SH-SY5Y (cell line): ENCODE results near the gene PLEK.

Experiments used
- GATA2 ChIP-seq: IDR thresholded peaks from 2 replicates; pipeline ENCODE4 v1.6.1; 2011; ENCODE audit warnings: mild to moderate bottlenecking, low read depth, low read length
- GATA3 ChIP-seq: IDR thresholded peaks from 2 replicates; pipeline ENCODE4 v1.6.1; 2011; ENCODE audit warnings: low read depth, mild to moderate bottlenecking, low read length, moderate library complexity

Gene PLEK

GRCh38 chr2:68369337-68369734 lies 4.3 kb downstream of the PLEK start:
- TF ChIP-seq GATA3 = no peak
- no peak for TF ChIP-seq GATA2

GRCh38 chr2:68371138-68371537 lies 6.1 kb downstream of the PLEK start:
- TF ChIP-seq GATA2 (no peak), GATA3 (no peak)

DNA sequence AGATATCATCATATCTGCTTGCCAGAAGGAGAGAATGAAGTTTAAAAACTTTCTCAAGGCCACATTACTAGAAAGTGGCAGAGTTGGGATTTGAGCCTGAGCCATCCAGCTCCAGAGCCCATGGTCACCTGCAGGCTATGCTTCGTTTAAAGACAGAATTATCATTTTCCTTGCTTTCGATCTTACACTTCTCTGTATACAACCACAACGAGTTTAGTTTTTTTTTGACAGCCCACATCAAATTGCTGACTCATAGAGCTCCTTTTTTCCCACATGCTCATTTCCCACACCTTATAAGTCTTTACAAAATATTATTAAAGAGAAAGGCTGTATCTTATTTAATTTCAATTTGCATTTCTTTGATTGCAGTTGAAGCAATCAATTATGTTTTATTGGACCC lies 6.5 kb downstream of the PLEK start:
- no peak for TF ChIP-seq GATA2
- TF ChIP-seq GATA3 = no peak

DNA sequence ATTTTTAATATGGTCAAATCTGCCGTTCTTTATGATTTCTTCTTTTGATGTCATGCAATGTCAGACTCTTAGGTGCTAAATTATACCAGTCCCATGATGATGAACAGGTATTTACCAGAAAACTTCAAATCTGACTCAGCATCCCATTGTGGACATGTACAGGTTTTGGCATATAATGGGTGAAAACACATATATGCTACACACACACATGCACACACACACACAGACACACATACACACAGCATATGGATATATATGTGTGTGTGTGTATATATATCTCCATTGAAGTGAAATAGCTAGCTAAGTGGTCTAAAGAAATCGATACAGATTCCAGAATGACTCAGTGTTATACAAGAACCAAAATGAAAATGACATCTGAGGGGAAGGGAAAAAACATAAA lies 7.4 kb downstream of the PLEK start:
- TF ChIP-seq GATA2 (no peak), GATA3 (no peak)

DNA sequence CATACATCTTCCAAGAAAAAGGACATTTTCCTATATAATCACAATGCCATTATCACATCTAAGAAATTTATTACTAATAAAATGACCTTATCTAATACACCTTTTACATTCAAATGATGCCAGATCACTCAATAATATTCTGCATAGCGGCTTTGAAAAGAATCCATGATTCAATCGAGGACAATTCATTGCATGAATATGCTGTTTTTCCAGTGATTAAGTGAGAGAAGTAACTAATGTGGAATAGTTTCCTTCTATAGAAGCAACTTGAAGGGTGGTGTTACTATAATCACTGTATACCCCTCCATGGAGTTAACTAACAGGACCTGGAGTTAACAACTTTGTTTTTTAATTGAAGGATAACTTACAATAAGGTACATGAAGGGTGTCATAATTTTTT lies 9.1 kb downstream of the PLEK start:
- TF ChIP-seq GATA3 = no peak
- no peak for TF ChIP-seq GATA2

GRCh38 chr2:68375582-68375981 lies 10.5 kb downstream of the PLEK start:
- TF ChIP-seq GATA2 (no peak), GATA3 (no peak)

GRCh38 chr2:68377137-68377780 lies 12.2 kb downstream of the PLEK start:
- TF ChIP-seq GATA2 = no peak
- no peak for TF ChIP-seq GATA3

- TF ChIP-seq GATA2 (no peak), GATA3 (no peak)
Observed at GRCh38 chr2:68379184-68379708, 14.2 kb downstream of the PLEK start.

DNA sequence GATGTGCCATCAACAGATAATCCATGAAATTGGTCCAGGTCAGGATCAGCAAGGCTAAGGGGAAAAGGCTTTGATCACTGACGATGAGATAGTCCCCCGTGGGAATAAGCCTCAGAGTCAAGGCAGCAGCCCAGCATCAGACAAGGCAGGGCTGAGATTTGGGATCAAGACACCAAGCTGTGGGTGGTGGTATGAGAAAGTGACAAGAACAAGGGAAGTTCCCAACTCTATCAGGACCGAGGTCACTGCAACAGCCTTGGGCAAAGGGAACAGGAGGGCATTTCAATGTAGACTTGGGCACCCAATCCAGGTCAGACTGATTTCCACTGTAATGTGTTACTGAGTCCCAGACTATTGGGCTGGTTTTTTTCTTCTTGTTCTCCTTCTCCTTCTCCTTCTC lies 18.7 kb downstream of the PLEK start:
- no peak for TF ChIP-seq GATA2
- no peak for TF ChIP-seq GATA3

GRCh38 chr2:68384485-68385107 lies 19.5 kb downstream of the PLEK start:
- TF ChIP-seq GATA2 (no peak), GATA3 (no peak)

GRCh38 chr2:68385220-68385906 lies 20.3 kb downstream of the PLEK start:
- TF ChIP-seq GATA3 = no peak
- TF ChIP-seq GATA2 = no peak

DNA sequence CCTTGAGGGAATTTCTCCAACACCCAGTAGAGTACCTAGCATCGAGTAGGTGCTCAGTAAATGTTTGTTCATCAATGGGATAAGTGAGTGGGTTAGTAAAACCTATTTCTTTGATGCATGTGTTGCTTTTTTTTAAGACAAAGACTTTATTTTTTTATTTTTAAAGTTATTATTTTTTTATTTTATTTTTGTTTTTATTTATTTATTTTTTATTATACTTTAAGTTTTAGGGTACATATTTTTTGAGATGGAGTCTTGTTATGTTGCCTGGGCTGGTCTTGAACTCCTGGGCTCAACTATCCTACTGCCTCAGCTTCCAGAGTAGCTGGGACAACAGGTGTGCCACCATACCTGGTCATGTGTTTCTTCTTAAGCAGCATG lies 20.8 kb downstream of the PLEK start:
- no peak for TF ChIP-seq GATA3
- no peak for TF ChIP-seq GATA2

DNA sequence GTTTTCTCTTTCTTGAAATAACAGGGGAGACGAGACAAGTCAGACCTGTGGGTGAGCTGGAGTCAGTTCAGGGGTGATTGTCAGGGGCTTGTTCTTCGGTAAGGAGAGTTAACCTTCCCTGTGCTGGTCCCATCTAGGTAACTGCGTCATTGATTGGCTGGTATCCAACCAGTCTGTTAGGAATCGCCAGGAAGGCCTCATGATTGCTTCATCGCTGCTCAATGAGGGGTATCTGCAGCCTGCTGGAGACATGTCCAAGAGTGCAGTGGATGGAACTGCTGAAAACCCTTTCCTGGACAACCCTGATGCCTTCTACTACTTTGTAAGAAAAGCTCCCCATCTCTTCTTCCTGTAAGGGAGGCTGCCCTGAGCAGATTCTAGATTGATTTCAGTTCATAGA lies 21.3 kb downstream of the PLEK start:
- TF ChIP-seq GATA2 = no peak
- TF ChIP-seq GATA3 = no peak

DNA sequence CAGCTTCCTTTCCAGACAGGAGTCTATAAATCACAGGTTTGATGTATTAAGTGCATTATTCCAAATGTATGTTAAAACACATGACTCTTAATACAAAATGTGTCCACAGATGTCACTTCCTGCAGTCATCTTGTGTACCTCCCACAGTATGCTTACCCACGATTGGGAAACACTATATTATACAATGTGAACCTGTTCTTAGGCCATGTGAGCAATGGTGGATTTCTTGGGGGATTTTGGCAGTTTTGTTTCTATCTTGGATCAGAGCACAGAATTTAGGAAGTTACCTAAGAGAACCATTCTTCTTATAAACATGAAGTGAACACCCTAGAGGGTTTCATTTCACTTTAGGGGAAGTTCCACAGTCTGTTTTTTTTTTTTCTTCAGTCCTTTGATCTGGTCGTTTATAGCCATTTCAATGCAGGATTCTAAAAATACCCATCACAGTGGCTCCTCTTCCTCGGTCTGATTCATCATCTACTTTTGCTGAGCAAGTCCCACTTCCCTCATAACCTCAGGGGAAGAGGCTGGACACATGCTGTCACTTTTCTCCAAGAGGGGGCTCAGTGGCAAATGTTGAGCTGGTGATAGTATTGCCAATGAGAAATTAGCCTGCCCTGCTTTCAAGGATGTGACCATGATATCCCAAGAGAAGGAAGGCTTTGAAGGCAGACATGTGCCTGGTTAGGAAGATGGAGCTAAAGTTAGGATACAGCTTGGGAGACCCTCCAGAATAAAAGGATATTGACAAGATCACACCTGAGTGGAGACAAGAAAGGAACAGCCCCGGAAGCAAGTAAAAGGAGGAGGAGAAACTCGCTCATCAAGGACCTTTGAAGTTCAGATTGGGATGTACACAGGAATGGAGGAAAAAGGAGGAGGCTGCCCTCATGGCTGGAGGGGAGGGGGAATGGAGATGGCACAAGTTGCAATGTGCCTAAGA lies 22.6 kb downstream of the PLEK start:
- no peak for TF ChIP-seq GATA3
- no peak for TF ChIP-seq GATA2
